HG03432 (cell line): Measurements from ENCODE around the gene STOML3.
A peak's percentile ranks its signal among the peaks of the same experiment; 100 is the strongest.
"Not testable (repeated sequence)": the region's sequence is repeated elsewhere in the genome, so short reads cannot be mapped to it uniquely, and the experiment has no call there.

ENCODE experiments used
- ATAC-seq: cut with Tn5 transposase; IDR thresholded peaks from one replicate; pipeline ENCODE4 v1.9.1; 2021; ENCODE audit warnings: mild to moderate bottlenecking, moderate library complexity; ENCODE audit not compliant: unreplicated experiment

The STOML3 gene, protein sequence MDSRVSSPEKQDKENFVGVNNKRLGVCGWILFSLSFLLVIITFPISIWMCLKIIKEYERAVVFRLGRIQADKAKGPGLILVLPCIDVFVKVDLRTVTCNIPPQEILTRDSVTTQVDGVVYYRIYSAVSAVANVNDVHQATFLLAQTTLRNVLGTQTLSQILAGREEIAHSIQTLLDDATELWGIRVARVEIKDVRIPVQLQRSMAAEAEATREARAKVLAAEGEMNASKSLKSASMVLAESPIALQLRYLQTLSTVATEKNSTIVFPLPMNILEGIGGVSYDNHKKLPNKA

DNA sequence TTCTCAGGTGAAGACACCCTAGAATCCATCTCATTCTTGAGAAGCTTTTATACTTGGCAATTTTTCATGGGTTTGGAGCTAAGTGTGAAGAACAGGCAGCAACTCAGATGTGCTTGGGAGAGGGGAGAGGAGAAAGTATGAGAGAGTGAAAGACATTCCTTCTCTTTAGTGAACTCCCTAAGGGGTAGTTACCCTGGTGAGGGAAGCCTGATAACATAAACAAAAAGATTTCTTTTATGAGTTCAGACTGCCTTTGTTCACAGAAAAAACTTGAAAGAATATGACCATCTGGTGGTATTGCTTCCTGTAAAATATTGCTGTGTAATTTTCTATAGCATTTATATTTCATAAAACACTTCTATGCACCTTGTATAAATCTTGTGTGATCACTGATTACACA lies at the start of gene STOML3:
STOML3 (minus strand) TSS at position 139 of the 400 bp plus-strand sequence; CDS start at position 29, 110 bp downstream.
- ATAC-seq = no peak

DNA sequence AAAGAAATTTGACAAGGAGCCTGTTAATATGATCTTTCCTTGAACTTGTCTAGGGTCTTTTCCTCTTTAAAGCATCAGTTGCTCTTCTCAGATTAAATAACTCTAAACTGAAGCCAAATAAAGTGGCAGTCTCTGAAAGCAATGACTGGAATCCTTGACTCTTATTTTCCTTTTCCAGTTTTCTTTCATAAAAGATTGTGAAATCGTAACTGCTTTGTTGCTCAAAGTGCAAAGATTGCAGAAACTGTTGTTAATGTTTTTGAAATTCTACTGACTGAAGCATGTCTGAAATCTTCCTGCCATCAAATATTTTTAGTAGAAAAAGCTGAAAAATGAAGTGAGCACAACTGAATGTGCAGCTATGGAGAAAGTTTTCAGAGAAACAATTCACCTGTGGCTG lies 49.6 kb upstream of the STOML3 start:
- no peak for ATAC-seq

DNA sequence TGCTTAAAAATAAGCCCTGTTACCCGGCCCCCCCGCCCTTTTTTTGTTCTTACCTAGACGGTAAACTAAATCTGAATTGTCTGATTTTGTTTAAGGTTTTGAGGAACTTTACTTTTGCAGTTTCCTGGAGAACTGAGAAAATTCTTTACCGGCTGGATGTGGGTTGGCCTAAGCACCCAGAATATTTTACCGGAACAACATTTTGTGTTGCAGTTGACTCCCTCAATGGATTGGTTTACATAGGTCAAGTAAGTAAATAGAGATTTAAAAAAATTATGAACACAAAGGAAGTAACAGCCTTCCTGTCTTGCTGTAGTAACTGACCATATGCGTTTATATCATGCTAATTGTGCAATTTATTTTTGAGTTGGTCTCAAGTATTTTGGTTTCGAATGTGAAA lies 48.4 kb upstream of the STOML3 start:
- ATAC-seq = no peak

DNA sequence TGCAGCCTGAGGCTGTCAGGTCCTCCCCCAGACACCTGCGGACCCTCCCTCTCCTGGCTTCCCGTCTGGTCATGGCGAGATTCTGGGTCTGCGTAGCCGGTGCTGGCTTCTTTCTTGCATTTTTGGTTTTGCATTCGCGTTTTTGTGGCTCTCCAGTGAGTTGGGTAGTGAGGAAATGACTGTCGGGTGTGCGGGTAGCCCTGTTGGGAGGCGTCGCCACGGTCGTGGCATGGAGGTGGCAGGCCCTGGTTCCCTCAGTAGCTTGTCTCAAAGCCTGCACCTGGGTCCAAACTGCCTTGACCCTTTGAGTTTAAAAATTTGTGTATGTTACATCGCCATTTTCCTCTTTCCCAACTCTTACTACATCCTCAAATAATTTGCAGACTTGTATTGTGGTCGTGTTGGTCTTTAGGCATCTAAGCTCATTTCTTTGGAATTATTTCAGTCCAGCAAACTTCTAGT lies 48.0 kb upstream of the STOML3 start:
- peak; percentile 41 for ATAC-seq

DNA sequence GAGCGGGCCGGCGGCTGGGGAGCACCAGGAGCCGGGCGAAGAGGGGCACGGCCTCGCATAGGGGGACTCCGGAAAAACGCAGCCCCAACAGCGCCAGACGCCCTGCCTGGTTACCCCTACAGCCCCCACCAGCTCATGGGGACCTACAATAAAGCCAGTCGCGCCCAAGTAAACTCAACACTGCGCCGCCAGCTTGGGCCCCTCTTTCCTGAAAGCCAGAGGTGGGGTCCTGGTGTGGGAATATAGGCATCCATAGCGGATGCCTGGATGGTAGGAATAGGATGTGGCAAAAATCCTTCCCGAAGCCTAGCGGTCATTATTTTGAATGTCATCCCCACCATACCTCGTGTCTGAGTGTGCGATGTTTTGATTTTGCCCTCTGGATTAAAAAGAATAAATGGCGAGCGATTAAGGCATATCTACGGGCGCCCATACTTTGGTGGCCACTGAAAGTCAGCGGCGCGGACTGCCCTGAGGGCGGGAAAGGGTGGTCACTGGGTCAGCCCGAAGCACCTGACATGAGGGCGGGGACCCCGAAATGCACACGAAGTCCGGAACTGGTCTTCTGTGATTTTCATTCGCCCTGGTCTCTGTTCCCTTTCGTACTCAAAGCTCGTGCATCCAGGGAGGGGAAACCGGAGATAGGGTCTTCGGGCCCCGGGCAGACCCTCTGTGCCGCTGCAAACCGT lies 47.4 kb upstream of the STOML3 start, which contains the start of the genes NHLRC3 and PROSER1:
NHLRC3 (plus strand) TSS at position 577 of the 689 bp plus-strand sequence. CDS start 184 bp downstream, outside the sequence.
PROSER1 (minus strand) TSS at position 210 of the 689 bp plus-strand sequence. CDS start 847 bp downstream, outside the sequence.
- ATAC-seq = peak; percentile 78

DNA sequence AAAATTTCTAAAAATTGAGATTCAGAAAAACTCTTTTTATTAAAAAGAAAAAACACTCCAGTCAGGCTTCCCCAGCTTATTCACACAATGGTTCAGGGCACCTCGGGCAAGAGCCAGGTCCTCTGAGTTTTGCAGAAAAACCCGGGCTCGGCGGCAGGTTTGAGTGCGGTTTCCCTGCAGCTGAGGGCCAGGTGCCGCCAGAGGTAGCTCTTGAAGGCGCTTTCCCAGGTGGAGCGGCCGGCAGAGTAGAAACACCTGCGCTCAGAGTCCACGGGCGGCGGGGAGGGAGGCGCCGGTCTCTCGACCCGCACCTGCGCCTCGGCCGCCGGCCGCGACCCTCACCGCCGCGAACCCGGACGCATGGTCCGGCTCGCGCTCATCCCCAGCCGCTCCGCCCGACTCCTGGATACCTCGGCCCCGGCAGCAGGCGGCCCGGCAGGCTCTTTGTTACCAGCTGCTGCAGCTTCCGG lies 46.8 kb upstream of the STOML3 start:
- ATAC-seq = no peak

DNA sequence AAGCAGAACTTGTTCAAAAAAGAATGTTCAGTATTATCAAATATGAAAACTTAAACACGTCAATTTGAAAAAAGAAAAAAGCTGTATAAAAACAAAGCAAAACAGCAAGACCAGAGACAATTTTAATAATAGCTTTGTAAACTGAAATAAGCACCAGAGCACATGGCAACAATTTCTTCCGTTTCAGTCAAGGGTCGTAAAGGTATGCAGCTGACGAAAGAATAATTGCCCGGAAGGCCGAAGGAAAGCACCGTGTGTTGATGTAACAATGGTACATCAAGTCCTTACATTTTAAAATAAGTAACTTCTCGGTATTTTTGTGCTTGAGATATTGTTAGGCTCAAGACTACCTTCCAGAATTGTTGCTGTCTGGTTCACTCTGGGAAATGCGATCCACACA lies 45.6 kb upstream of the STOML3 start:
- no peak for ATAC-seq

DNA sequence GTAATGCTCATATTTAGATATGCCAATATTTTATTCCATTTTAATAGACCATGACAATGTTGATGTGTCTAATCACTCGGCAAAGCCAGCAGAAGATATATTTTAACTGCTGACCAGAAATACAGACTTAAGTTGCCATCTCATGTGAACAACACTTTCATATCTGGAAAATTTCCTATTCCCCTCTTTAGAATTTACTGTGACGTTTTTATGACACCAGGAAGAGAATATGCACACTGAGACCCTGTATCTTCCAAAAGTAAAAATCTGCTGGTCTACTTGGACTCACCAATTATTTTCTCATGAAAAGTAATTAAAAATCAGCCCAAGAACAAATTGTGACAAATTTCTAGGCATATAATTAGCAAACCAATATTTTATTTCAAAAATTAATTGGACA lies 45.2 kb upstream of the STOML3 start:
- no peak for ATAC-seq

DNA sequence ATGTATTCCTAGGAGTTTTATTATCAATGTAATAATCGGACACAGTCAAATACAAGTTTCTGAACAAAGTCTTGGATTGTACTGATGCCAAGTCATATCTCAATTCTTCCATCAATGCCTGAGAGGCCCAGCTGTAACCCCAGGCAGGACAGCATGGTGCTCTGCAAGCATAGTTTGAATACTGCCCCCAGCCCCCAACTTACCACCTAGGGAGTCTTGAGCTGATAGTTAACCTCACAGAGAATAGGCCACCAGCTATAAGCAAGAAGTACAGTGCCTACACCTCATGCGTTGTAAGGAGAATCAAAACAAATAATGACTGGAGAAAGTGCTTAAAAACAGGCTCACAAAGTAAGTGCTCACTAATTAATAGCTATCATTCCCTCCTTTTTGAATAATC lies 44.6 kb upstream of the STOML3 start:
- ATAC-seq = no peak

DNA sequence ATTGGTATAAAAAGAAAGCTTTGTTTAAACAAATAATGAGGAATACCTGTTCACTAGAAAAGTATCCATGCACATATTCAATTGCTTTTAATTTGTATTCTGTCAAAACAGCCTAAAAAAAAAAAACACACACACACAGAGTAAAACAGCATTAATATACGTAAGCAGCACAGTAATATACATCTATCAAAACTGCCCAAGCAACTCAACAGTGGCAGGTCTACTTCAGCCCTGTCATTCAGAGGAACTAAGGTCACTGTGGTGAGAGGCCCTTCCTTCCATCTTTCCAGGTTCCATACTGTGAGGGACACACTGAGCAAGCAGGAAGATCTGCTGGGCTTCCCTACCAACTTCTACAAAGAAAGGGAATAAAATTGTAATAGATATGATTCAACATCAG lies 43.5 kb upstream of the STOML3 start:
- ATAC-seq = no peak

DNA sequence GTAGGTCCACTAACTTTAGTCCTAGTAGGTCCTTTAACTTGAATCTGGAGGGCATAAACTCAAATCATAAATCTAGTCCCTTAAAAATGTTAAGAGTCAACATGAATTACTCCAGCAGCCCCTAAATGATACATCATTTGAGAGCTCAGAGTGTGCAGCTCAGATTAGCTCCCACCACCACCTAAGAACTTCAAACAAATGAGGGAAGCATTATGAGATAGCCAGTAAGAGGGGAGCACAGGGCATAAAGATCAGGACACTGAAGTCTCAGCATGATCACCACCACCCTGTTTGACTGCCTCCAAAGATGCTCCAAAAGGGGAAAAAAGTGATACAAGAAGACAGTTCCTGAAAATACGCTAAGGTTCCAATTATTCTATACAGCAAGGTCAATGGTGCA lies 41.5 kb upstream of the STOML3 start:
- no peak for ATAC-seq

DNA sequence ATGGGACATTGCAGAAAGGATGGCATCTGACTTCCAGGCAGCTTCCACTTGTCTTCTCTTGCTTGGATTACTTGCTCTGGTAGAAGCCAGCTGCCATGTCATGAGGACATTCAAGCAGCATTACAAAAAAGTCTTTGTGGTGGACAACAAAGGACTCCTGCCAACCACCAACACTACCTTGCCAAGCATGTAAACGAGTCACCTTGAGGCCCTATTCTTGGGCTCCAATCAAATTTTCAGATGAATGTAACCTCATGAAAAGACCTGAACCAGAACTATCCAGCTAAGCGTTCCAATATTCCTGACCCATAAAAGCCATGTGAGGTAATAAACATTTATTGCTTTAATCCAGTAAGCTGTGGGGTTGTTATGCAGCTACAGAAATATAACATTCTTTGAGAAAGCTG lies 34.8 kb upstream of the STOML3 start:
- ATAC-seq = no peak

DNA sequence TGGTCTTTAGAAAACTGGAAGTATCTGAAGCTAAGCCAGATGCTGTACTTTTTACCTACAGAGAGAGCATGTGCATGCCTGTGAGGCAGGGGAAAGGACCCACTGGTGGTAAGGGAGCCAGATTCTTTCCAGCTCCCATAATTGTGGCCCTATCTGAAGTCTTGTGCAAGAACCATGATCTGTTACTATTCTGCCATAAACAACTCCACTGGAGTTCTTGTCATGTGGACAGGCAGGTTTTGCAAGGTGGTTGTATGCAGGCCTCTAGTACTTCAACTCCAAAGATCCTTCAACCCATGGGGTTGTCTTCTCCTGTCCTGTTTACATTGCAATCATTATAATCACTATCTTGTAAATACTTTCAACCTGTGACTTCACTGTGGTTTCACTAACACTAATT lies 33.1 kb upstream of the STOML3 start:
- ATAC-seq = no peak

DNA sequence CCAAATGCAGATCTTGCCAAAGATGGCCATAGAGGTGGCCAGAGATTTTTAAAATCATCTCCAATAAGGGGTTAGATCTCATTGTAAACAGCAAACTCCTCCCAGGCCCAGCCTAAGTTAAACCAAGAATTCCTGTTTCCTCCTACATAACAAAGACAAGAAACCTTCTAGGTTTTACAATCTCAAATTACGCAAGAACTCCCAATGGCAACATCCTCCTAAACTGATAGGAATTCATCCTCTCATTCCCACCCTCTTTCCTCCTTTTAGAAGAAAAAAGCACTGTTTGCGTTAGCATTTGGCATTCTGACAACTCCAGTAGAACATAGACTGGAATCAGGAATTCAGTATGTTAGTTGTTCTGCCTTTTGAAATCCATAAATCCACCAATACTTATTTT lies 32.7 kb upstream of the STOML3 start:
- no peak for ATAC-seq

DNA sequence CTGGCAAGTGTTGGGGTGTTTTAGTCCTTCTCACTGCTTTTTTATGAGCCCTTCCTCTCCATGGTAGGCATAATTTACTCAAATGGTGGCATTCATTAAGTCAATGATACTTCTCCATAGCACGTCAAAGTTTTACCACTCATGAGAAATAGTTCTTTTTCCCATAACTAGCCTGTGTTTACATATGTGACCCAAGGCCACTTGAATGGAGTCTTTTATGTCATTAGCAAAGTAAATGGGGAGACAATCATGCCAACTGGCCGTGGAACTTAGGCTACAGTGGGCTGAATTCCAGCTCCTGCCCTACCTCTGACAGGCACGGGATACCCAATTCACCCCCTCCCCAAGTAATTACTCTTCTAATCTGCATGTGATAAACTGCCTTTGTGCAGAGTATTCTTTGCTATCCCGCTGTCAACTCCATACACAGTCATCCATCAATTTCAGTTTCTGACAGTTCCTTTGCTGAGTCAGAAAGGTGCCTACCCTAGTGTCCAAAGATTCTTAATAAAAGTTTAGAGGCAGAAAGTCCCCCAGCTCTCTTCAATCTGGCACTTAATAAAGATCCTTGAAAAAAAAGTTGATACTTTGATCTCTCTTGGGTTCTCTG lies 30.3 kb upstream of the STOML3 start:
- no peak for ATAC-seq

DNA sequence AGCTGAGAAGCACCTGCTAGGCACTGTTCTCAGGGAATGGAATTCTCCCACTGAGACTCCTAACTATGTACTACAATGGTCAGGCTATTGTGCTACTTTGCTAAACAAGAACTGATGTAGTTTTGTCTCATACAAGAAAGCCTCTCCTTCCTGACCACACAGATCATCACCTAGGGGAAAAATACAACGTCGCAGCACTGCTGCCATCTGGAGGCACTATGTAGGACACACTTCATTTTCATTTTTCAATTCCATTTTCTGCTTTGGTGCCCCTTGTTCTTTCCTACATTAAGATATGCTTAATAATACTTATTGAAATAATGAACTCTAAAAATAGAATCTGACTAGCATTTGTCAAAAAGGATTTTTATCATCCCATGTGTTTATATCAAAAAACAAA lies 26.2 kb upstream of the STOML3 start:
- ATAC-seq = peak; percentile 80

DNA sequence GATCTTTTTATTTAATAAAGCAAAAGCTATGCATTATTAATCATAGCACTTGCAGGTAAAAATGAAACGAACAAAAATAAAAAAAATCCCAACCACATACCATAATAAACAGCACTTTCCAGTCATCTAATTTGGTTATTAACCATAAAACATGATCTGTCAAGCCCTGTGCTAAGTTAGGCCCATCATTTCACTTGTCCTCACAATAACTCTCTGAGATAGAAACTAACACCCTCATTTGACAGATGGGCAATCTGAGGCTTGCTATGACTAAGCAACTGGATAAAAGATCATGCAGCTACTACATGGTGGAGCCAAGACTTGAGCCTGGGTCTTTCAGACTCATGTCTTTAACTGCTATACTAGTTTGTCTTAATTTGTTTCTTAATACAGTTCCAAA lies 25.5 kb upstream of the STOML3 start:
- ATAC-seq = peak; percentile 95

DNA sequence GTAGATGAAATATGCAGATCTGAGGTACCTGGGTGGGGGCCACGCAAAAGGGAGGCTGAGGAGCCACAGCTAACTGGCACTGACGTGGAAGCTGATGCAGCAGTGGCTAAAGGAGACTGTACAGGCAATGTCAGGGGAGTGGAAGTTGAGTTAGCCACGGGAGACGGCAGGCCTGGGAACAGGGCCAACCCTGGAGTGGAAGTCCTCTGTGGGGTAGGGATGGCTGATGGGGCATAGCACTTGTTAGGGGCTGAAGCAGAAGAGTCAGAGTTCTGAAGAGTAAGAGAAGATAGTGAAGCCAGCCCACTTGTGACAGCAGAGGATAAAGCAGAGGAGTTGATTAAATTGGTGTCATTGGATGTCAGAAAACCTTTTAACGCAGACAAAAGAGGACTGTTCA lies 22.8 kb upstream of the STOML3 start:
- ATAC-seq = no peak

DNA sequence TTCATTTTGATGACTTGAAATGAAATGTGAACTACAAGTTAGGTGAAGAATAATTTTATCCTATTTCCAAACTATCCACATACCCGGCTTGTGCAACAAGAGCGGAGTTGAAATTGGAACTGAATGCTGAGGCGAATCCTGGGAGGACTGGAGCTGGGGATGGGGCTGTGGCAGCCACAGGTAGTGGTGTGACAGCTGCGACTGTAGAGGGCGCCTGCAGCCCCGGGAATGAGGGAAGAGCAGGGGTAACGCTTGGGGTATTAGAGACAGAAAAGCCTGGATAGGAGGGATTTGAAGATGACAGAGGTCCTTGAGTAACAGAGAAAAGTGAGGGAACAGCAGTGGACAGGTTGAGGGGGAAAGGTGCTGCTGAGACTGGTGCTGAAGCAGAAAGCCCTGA lies 22.0 kb upstream of the STOML3 start:
- no peak for ATAC-seq

DNA sequence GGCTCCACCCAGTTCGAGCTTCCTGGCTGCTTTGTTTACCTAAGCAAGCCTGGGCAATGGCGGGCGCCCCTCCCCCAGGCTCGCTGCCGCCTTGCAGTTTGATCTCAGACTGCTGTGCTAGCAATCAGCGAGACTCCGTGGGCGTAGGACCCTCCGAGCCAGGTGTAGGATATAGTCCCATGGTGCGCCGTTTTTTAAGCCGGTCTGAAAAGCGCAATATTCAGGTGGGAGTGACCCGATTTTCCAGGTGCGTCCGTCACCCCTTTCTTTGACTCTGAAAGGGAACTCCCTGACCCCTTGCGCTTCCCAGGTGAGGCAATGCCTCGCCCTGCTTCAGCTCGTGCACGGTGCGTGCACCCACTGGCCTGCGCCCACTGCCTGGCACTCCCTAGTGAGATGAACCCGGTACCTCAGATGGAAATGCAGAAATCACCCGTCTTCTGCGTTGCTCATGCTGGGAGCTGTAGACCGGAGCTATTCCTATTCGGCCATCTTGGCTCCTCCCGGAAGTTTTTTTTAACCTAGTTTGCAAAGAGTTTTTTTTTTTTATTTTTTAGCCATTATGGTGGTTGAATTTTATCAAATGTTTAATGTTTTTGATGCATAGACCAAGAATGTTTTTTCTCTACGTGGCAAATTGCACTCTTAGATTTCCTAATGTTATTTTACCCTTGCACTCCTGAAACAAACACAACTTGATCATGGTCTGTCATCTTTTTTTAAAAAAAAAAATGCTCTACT lies 15.9 kb upstream of the STOML3 start:
- ATAC-seq = not testable (repeated sequence)

DNA sequence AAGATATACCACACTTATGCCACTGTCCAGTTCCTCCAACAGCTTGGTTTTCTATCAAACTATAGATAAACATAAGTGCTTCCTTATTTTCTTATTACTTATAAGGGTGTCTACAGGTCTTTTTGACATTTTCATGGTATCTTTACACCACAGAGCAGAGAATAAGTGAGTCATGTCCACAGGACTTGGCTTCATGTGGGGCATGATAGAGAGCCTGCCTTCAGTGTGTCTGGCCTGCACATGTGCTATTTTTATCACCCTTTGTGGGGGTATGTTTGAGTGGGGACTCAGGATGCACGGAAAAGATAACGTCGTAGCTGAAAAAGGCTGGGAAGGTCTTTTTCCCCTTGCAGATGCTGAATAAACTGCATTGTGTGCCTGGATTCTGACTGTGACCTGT lies 8.1 kb upstream of the STOML3 start:
- ATAC-seq = no peak
